ENCODE results near the gene AZI2.

GRCh38 chr3:28278918-28279317 is 69.7 kb downstream of the AZI2 start:
- TF ChIP-seq CTCF (IDR thresholded peaks at IDR 0.05 in 2 of 3, conservative IDR thresholded peaks at IDR 0.05 in 1 of 3; ENCODE audit: borderline replicate concordance in 1 of 3, insufficient read depth in 1 of 3, low read depth in 2 of 3, low read length in 2 of 3) (no peak), POLR2A (IDR thresholded peaks at IDR 0.05; ENCODE audit: borderline replicate concordance, extremely low read depth, insufficient read depth, insufficient read length) (no peak), CEBPB (IDR thresholded peaks at IDR 0.05; ENCODE audit: low read depth) (no peak), TCF7L2 (IDR thresholded peaks at IDR 0.05; ENCODE audit: borderline replicate concordance, extremely low read depth, insufficient read depth, insufficient read length) (no peak), SRF (IDR thresholded peaks at IDR 0.05; ENCODE audit: low read depth) (no peak), FOSL1 (IDR thresholded peaks at IDR 0.05; ENCODE audit: low read depth) (no peak), REST (IDR thresholded peaks at IDR 0.05; ENCODE audit: low read depth) (no peak), POLR2AphosphoS5 (IDR thresholded peaks at IDR 0.05; ENCODE audit: low read depth, low read length) (no peak), EZH2phosphoT487 (IDR thresholded peaks at IDR 0.05; ENCODE audit: borderline replicate concordance) (no peak)
